Gastrocnemius medialis (tissue), 4 donors: ENCODE data around the gene KIF1A. TPM values are rescaled to one million over a fixed set of nuclear protein-coding genes. Genes with fewer than 3 reads are reported as not detected.

Experiments used
- ATAC-seq, 2 donors: fragments of 150-250 bp; one replicate each; pipeline ENCODE4 v1.9.1; 2016
- DNase-seq, 2 donors: peaks; one replicate each; pipeline ENCODE4 v3.0.0-alpha.2; 2019
- H3K27ac ChIP-seq, 4 donors: fragments of 200-600 bp; sonication (generic); 1 replicate in 1 of 4; 2 replicates in 3 of 4; pipeline ENCODE4 v1.5.1; 2016 to 2018; ENCODE audit warnings: mild to moderate bottlenecking in 2 of 4, moderate library complexity in 1 of 4
- H3K27me3 ChIP-seq, 3 donors: fragments of 200-600 bp; sonication (generic) in 2 of 3; 1 replicate in 1 of 3; 2 replicates in 2 of 3; pipeline versions ENCODE4 v1.5.1 to v1.6.0; 2016 to 2019; ENCODE audit warnings: mild to moderate bottlenecking in 1 of 3, moderate library complexity in 1 of 3
- H3K36me3 ChIP-seq, 2 donors: fragments of 200-600 bp; sonication (generic) in 1 of 2; one replicate each; pipeline ENCODE4 v1.5.1; 2017 to 2018
- H3K4me1 ChIP-seq, 2 donors: fragments of 200-600 bp; sonication (generic) in 1 of 2; one replicate each; pipeline ENCODE4 v1.5.1; 2016 to 2017; ENCODE audit warnings: mild to moderate bottlenecking in 2 of 2
- H3K4me3 ChIP-seq, 4 donors: fragments of 200-600 bp; sonication (generic) in 3 of 4; 1 replicate in 1 of 4; 2 replicates in 3 of 4; pipeline ENCODE4 v1.5.1; 2016 to 2019; ENCODE audit warnings: mild to moderate bottlenecking in 2 of 4
- H3K9me3 ChIP-seq, 3 donors: fragments of 200-600 bp; sonication (generic) in 2 of 3; 1 replicate in 1 of 3; 2 replicates in 2 of 3; pipeline ENCODE4 v1.5.1; 2016 to 2019
- POLR2A ChIP-seq, 2 donors: fragments of 450-650 bp; IDR thresholded peaks; one replicate each; pipeline ENCODE4 v1.6.1; 2017; ENCODE audit warnings: antibody characterized with exemption in 2 of 2, mild to moderate bottlenecking in 2 of 2, moderate library complexity in 2 of 2
- in situ Hi-C, 4 donors: fragments of 200-750 bp; cut with MboI; loops; one replicate each; pipeline versions ENCODE4 v1.15.0 to v1.8.0; 2017; ENCODE audit warnings: low sequenced_read_pairs in 4 of 4
- intact Hi-C: fragments of 100-400 bp; cut with DNase I; formaldehyde crosslinking; loops from one replicate; pipeline ENCODE4 v1.15.1; 2023; ENCODE audit warnings: low total_unique reads
- total RNA-seq, 4 donors: library from RNA; depleted of rRNA; stranded (reverse); fragments of >200 nt; gene quantifications; one replicate each; pipeline versions ENCODE4 v1.1.0 to v1.2.3, GENCODE V29; 2016
- TF ChIP-seq, protein P1 (sequence below), 5 experiments: fragments of 450-650 bp in 3 of 5; fragments of 200-600 bp in 2 of 5; sonication (generic) in 2 of 5; IDR thresholded peaks in 4 of 5; conservative IDR thresholded peaks in 1 of 5; 1 replicate in 4 of 5; 2 replicates in 1 of 5; pipeline ENCODE4 v1.5.1; 2016 to 2019; ENCODE audit warnings: antibody characterized with exemption in 5 of 5, mild to moderate bottlenecking in 3 of 5, moderate library complexity in 3 of 5

Gene KIF1A
- total RNA-seq, 4 donors from 2014 or later: 0.05 to 0.33 (median 0.09) TPM; not detected in 1

DNA sequence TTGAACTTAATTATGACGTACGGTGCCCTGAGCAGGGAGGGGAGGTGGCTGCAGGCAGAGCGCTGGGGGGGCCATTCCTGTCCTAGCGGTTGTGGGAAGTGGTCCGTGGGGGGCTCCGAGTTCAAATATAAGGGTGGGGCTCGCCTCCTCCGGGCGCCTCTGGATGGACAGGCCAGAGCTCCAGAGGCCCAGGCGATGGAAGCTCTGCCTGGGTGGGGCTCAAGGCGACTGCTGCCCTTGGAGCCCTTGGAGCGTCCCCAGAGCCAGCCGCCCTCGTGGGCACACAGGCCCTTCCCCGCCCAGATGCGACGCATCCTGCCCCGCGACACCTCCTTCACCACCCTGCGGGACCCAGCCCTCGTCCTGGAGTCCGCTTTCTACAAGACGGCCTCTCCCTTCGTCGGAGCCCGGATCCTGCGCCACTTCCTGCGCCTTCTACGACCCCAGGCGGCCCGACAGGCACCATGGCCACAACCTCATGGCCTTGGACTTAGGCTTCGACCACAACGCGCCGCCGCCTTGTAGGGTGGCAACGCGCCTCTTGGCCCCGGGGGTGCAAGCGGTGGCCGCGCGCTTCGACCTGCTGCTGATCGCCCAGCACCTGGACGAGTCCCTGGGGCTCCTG is 147.8 kb downstream of the KIF1A start:
- no peak for TF ChIP-seq POLR2A (IDR thresholded peaks at IDR 0.05)
- TF ChIP-seq, protein P1, sequence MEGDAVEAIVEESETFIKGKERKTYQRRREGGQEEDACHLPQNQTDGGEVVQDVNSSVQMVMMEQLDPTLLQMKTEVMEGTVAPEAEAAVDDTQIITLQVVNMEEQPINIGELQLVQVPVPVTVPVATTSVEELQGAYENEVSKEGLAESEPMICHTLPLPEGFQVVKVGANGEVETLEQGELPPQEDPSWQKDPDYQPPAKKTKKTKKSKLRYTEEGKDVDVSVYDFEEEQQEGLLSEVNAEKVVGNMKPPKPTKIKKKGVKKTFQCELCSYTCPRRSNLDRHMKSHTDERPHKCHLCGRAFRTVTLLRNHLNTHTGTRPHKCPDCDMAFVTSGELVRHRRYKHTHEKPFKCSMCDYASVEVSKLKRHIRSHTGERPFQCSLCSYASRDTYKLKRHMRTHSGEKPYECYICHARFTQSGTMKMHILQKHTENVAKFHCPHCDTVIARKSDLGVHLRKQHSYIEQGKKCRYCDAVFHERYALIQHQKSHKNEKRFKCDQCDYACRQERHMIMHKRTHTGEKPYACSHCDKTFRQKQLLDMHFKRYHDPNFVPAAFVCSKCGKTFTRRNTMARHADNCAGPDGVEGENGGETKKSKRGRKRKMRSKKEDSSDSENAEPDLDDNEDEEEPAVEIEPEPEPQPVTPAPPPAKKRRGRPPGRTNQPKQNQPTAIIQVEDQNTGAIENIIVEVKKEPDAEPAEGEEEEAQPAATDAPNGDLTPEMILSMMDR (IDR thresholded peaks at IDR 0.05 in 4 of 5, conservative IDR thresholded peaks at IDR 0.05 in 1 of 5): no peak
- ATAC-seq: no peak
- no peak overlapping the region for H3K4me3 ChIP-seq

DNA sequence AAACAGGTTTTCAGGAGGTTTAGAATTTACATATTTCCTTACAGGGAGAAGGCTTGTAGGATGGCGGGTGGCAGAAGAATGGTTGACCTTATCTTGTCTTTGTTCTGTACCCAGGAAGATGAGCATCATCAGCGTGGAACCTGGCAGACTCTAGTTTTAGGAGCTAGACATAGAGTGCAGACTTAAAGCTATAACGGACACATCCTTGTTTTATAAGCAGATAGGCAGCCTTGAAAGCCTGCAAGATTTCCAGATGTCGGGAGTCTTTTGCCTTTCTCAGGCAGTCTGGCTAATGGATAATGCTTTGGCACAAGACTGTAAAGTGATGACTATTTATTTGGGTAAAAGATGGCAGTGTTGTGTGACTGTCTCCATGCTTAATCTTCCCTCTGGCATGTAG is 149.1 kb downstream of the KIF1A start:
- intact Hi-C loops: no loop called here
- ATAC-seq (no peak), DNase-seq (no peak)
- no peaks in the 10 kb centered on the region for H3K27me3 ChIP-seq
- H3K36me3 ChIP-seq: no peaks in the 10 kb centered on the region
- H3K9me3 ChIP-seq: no peaks in the 10 kb centered on the region
- TF ChIP-seq, protein P1 (IDR thresholded peaks at IDR 0.05 in 4 of 5, conservative IDR thresholded peaks at IDR 0.05 in 1 of 5): no peak
- no peak for TF ChIP-seq POLR2A (IDR thresholded peaks at IDR 0.05)
- in situ Hi-C loops: no loop called here
- no peak overlapping the region for H3K4me3 ChIP-seq
- peaks cover 0 to 5% of the 10 kb centered on the region in 2 donors for H3K4me1 ChIP-seq
- H3K27ac ChIP-seq: no peak overlapping the region

More for the DNA sequence above, 147.8 kb downstream of the KIF1A start:
- H3K4me1 ChIP-seq: peaks cover 0 to 5% of the 10 kb centered on the region in 2 donors
- H3K27ac ChIP-seq: no peak overlapping the region
- intact Hi-C loops: no loop called here
- in situ Hi-C loops: no loop called here
- H3K27me3 ChIP-seq: no peaks in the 10 kb centered on the region
- no peak for DNase-seq
- no peaks in the 10 kb centered on the region for H3K9me3 ChIP-seq
- H3K36me3 ChIP-seq: no peaks in the 10 kb centered on the region

DNA sequence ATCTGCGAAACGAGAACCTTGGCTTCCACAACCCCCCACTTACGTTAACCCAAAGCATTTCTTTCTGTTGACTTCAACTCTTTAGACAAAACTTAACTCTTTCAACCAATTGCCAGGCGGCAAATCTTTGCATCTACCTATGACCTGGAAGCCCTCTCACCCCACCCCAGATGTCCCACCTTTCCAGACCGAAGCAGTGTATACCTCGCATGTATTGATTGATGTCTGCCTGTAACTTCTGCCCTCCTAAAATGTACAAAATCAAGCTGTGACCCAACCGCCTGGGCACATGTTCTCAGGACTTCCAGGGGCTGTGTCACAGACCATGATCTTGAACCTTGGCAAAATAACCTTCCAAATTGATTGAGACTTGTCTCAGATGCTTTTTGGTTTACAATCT is 149.6 kb downstream of the KIF1A start:
- Histone ChIP-seq H3K4me1 (peaks cover 0 to 5% of the 10 kb centered on the region in 2 donors), H3K27ac (no peak overlapping the region), H3K36me3 (no peaks in the 10 kb centered on the region), H3K27me3 (peaks cover 0 to 3% (median 0%) of the 10 kb centered on the region in 3 donors), H3K4me3 (no peak overlapping the region), H3K9me3 (no peaks in the 10 kb centered on the region)
- intact Hi-C loops (no loop called here), in situ Hi-C loops (no loop called here)
- ATAC-seq: no peak
- TF ChIP-seq, protein P1 (IDR thresholded peaks at IDR 0.05 in 4 of 5, conservative IDR thresholded peaks at IDR 0.05 in 1 of 5): no peak
- TF ChIP-seq POLR2A (IDR thresholded peaks at IDR 0.05): no peak
- no peak for DNase-seq

GRCh38 chr2:240664622-240665021 is 155.4 kb downstream of the KIF1A start:
- Histone ChIP-seq H3K27me3 (peaks cover 0 to 22% (median 3%) of the 10 kb centered on the region in 3 donors), H3K4me3 (no peak overlapping the region), H3K4me1 (no peaks in the 10 kb centered on the region), H3K27ac (no peak overlapping the region), H3K36me3 (no peaks in the 10 kb centered on the region), H3K9me3 (peaks cover 0 to 5% (median 0%) of the 10 kb centered on the region in 3 donors)
- in situ Hi-C loops (no loop called here), intact Hi-C loops (no loop called here)
- ATAC-seq: no peak
- TF ChIP-seq, protein P1 (IDR thresholded peaks at IDR 0.05 in 4 of 5, conservative IDR thresholded peaks at IDR 0.05 in 1 of 5): no peak
- no peak for TF ChIP-seq POLR2A (IDR thresholded peaks at IDR 0.05)
- no peak for DNase-seq

Other genes with a start within 250 kb of the KIF1A start
- gene CAPN10, start 233.5 kb downstream of the KIF1A start, total RNA-seq: 10 to 100 TPM in 1 of 4 donors, 1 to 10 TPM in 3; 6.8 to 12.2 (median 7.5) TPM
- gene GPR35, start 194.7 kb downstream of the KIF1A start, total RNA-seq: 1 to 10 TPM in 1 of 4 donors, under 1 TPM in 3; 0.72 to 1.8 (median 0.87) TPM
- not detected for gene AQP12B, start 137.3 kb downstream of the KIF1A start, total RNA-seq
- gene AQP12A, start 128.4 kb downstream of the KIF1A start, total RNA-seq: not detected
- gene AGXT, start 48.6 kb upstream of the KIF1A start, total RNA-seq: 1 to 10 TPM in 2 of 4 donors, not detected in 2; 1.7 to 3.3 TPM
- gene MAB21L4, start 75.9 kb upstream of the KIF1A start, total RNA-seq: not detected
- gene CROCC2, start 86.1 kb upstream of the KIF1A start, total RNA-seq: under 1 TPM in 1 of 4 donors, not detected in 3; 0.07 TPM
- gene SNED1, start 178.4 kb upstream of the KIF1A start, total RNA-seq: 10 to 100 TPM; 16.4 to 56.2 (median 43.5) TPM